Progenitor cell of endocrine pancreas (in vitro differentiated cells): ENCODE measurements around the gene MICB. TPM values are rescaled to one million over a fixed set of nuclear protein-coding genes. Genes with fewer than 3 reads are reported as not detected.

Source experiments
- DNase-seq: peaks from one replicate; pipeline ENCODE4 v3.0.0; 2021; ENCODE audit warnings: low spot score; ENCODE audit not compliant: unreplicated experiment
- H3K27ac Mint-ChIP-seq: 2 replicates; pipeline ENCODE4 v1.8.0; 2021; ENCODE audit warnings: mild to moderate bottlenecking, moderate library complexity, mixed read lengths
- H3K27me3 Mint-ChIP-seq: 2 replicates; pipeline ENCODE4 v1.8.0; 2021; ENCODE audit warnings: mixed read lengths
- H3K36me3 Mint-ChIP-seq: 2 replicates; pipeline ENCODE4 v1.8.0; 2022; ENCODE audit warnings: mixed read lengths; ENCODE audit not compliant: insufficient read depth
- H3K4me1 Mint-ChIP-seq: 2 replicates; pipeline ENCODE4 v1.8.0; 2021; ENCODE audit warnings: low read depth, mixed read lengths
- H3K4me3 Mint-ChIP-seq: 2 replicates; pipeline ENCODE4 v1.8.0; 2021; ENCODE audit warnings: low read depth, mild to moderate bottlenecking, moderate library complexity, mixed read lengths
- H3K9me3 Mint-ChIP-seq: 2 replicates; pipeline ENCODE4 v1.8.0; 2021; ENCODE audit warnings: low read depth, mixed read lengths
- total RNA-seq: library from RNA; stranded (reverse); gene quantifications from 2 replicates; pipeline ENCODE4 v1.2.1, GENCODE V29; 2021
- TF ChIP-seq, protein P1 (sequence below): fragments of 200-600 bp; sonication (generic); IDR thresholded peaks from one replicate; pipeline ENCODE4 v1.5.0; 2021; ENCODE audit warnings: antibody characterized with exemption, mild to moderate bottlenecking; ENCODE audit not compliant: unreplicated experiment

MICB gene
- total RNA-seq, 1 donor from 2014 or later = 0.43 TPM

DNA sequence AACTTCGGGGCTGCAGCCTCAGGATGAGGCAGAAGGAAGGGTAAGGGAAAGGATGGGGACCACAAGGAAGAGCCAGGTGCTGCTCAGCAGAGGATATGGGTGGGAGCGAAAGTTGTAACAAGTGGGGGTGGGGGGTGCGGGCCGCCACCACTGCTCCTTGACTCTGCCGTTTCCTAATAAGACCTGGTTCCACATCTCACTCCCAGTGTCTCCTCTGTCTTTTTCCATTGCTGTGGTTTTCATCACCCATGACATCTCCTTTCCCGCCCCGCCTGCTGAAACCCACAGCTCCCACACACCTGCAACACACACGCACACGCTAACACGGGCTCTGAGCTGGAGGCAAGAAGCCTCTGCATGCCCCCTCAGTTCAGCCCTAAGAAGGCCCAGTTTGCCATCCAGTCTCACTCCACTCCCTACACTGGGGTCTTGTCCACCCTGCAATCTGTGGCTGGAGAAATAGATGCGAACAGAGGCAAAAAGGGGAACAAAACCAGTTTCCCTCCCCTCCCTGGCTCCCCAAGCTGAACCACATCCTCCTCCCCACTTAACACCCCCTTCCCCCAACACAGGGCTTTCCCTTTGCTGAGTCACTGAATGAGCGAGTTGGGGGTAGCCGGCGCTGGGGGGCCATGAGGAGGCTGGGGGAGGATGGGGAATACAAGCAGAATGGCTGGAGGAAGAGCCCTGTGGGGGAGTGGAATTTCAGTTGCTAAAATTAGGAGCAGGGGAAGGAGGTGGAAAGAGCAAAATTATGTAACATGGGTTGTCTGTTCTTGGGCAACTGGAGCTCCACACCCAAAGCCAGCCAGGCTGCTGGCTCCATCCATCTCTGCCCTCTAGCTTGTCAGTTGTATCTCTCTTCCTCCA lies 60.9 kb downstream of the MICB start:
- no peak for DNase-seq
- Mint-ChIP-seq H3K27ac (no peak overlapping the region), H3K9me3 (no peaks in the 10 kb centered on the region), H3K4me3 (no peak overlapping the region), H3K4me1 (no peaks in the 10 kb centered on the region), H3K27me3 (no peaks in the 10 kb centered on the region), H3K36me3 (peaks cover 14% of the 10 kb centered on the region)
- TF ChIP-seq, protein P1, sequence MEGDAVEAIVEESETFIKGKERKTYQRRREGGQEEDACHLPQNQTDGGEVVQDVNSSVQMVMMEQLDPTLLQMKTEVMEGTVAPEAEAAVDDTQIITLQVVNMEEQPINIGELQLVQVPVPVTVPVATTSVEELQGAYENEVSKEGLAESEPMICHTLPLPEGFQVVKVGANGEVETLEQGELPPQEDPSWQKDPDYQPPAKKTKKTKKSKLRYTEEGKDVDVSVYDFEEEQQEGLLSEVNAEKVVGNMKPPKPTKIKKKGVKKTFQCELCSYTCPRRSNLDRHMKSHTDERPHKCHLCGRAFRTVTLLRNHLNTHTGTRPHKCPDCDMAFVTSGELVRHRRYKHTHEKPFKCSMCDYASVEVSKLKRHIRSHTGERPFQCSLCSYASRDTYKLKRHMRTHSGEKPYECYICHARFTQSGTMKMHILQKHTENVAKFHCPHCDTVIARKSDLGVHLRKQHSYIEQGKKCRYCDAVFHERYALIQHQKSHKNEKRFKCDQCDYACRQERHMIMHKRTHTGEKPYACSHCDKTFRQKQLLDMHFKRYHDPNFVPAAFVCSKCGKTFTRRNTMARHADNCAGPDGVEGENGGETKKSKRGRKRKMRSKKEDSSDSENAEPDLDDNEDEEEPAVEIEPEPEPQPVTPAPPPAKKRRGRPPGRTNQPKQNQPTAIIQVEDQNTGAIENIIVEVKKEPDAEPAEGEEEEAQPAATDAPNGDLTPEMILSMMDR = no peak

DNA sequence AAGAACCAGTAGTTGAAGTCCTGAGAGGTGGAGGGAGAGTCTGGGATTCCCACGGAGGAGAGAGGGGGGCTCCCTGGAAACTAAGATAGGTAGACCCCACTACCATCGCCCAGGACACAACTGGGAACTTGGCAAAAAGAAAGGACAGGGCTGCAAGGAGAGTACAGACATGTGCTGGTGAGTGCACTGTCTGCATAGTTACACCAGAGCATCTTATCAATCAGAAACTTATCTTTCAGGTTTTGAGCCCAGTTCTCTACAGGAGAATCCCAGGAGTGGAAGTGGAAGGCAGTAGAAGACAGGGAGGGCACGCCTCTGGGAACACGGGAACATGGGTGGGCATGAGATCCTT lies 61.6 kb downstream of the MICB start:
- Mint-ChIP-seq H3K4me3 (no peak overlapping the region), H3K4me1 (no peaks in the 10 kb centered on the region), H3K27me3 (no peaks in the 10 kb centered on the region), H3K36me3 (peaks cover 14% of the 10 kb centered on the region), H3K9me3 (no peaks in the 10 kb centered on the region), H3K27ac (no peak overlapping the region)
- no peak for DNase-seq
- TF ChIP-seq, protein P1 = no peak

DNA sequence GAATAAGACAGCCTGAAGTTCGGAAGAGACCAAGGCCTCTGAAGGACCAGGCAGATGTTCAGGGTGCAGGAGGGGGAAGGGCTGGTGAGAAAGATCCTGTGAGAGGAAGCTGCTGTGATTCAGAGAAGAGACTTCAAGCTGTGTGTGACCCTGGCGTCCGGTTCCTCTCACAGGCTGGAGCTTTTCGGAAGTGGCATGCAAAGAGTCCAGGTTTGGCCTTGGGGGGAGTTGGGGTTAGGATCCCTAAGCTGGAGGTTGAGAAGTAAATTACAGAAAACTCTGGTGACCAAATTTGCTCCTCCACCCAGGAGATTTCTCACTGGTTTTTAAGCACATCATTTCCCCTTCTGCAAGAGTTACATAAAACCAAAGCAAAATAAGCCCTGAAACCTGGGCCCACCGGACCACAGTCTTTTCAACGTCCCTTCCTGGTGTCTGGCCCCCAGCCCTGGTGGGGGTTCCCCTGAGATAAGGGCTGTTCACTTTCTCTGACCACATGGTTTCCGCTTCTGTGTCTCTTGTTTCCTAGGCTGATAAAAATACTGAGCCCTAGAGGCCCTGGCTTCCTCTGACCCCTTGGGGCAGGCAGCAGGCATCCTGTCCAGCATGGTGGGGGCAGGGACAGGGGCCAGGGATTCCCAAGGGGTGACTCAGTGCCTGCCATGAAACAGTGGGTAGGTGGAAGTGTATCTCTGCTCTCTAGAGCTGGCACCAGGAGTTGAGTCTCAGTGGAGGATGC lies 62.2 kb downstream of the MICB start:
- Mint-ChIP-seq H3K4me3 (no peak overlapping the region), H3K27ac (no peak overlapping the region), H3K36me3 (peaks cover 12% of the 10 kb centered on the region), H3K4me1 (no peaks in the 10 kb centered on the region), H3K9me3 (no peaks in the 10 kb centered on the region), H3K27me3 (no peaks in the 10 kb centered on the region)
- DNase-seq = no peak
- TF ChIP-seq, protein P1 = no peak

DNA sequence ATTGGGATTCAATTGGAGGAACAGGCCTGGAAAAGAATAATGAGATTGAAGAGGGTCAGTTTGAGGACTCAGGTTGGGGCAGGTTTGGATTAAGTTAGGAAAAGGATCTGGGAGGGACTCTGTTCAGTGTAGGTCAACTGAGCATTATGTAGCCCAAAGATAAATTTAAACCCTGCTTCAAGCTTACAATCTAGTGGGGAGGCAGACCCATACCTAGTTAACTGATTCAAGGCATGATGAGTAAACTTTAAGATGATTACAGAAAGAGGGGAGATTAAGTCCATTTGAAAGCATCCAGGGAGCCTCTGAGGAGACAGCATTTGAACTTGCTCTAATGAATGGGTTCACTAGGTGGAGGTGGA lies 62.7 kb downstream of the MICB start:
- TF ChIP-seq, protein P1 = no peak
- Mint-ChIP-seq H3K4me3 (no peak overlapping the region), H3K9me3 (no peaks in the 10 kb centered on the region), H3K27ac (no peak overlapping the region), H3K27me3 (no peaks in the 10 kb centered on the region), H3K4me1 (no peaks in the 10 kb centered on the region), H3K36me3 (peaks cover 12% of the 10 kb centered on the region)
- DNase-seq = no peak

Other genes starting within 250 kb of the MICB start
- gene HLA-C, start 226.1 kb upstream of the MICB start, total RNA-seq = 137 and 141 TPM in 2 replicates
- 28.2 and 43.4 TPM in 2 replicates for gene HLA-B, start 141.0 kb upstream of the MICB start, total RNA-seq
- gene MICA, start 94.5 kb upstream of the MICB start, total RNA-seq = 8.9 and 10.1 TPM in 2 replicates
- gene MCCD1, start 30.8 kb downstream of the MICB start, total RNA-seq = not detected in 2 replicates
- gene DDX39B, start 43.9 kb downstream of the MICB start, total RNA-seq = 766 and 810 TPM in 2 replicates
- 1.5 TPM in 2 replicates for gene ATP6V1G2, start 48.5 kb downstream of the MICB start, total RNA-seq
- gene NFKBIL1, start 49.5 kb downstream of the MICB start, total RNA-seq = 26.4 and 28.7 TPM in 2 replicates
- gene LTA, start 74.1 kb downstream of the MICB start, total RNA-seq = not detected in 2 replicates
- not detected in 2 replicates for gene TNF, start 77.4 kb downstream of the MICB start, total RNA-seq
- gene LTB, start 84.3 kb downstream of the MICB start, total RNA-seq = 0.57 TPM in 1 of 2 replicates, not detected in the other
- gene LST1, start 88.1 kb downstream of the MICB start, total RNA-seq = not detected in 2 replicates
- not detected in 2 replicates for gene NCR3, start 94.9 kb downstream of the MICB start, total RNA-seq
- gene AIF1, start 117.1 kb downstream of the MICB start, total RNA-seq = 1.7 and 3.1 TPM in 2 replicates
- gene PRRC2A, start 122.6 kb downstream of the MICB start, total RNA-seq = 272 and 273 TPM in 2 replicates
- gene BAG6, start 154.5 kb downstream of the MICB start, total RNA-seq = 458 and 471 TPM in 2 replicates
- 7.1 and 7.5 TPM in 2 replicates for gene APOM, start 157.7 kb downstream of the MICB start, total RNA-seq
- 23.6 and 24.1 TPM in 2 replicates for gene C6orf47, start 162.6 kb downstream of the MICB start, total RNA-seq
- gene GPANK1, start 166.9 kb downstream of the MICB start, total RNA-seq = 15.2 and 18.0 TPM in 2 replicates
- gene CSNK2B, start 167.9 kb downstream of the MICB start, total RNA-seq = 163 and 165 TPM in 2 replicates
- gene LY6G5B, start 171.8 kb downstream of the MICB start, total RNA-seq = 24.8 and 30.6 TPM in 2 replicates
- 4.4 and 6.5 TPM in 2 replicates for gene LY6G5C, start 182.9 kb downstream of the MICB start, total RNA-seq
- 93.0 and 96.9 TPM in 2 replicates for gene ABHD16A, start 205.2 kb downstream of the MICB start, total RNA-seq
- not detected in 2 replicates for gene LY6G6F, start 208.7 kb downstream of the MICB start, total RNA-seq
- gene LY6G6D, start 217.2 kb downstream of the MICB start, total RNA-seq = not detected in 2 replicates
- 0.60 and 1.3 TPM in 2 replicates for gene LY6G6C, start 223.6 kb downstream of the MICB start, total RNA-seq
- gene MPIG6B, start 225.2 kb downstream of the MICB start, total RNA-seq = not detected in 2 replicates
- 218 and 233 TPM in 2 replicates for gene DDAH2, start 231.2 kb downstream of the MICB start, total RNA-seq
- gene CLIC1, start 238.4 kb downstream of the MICB start, total RNA-seq = 275 and 286 TPM in 2 replicates
- 45.0 and 51.3 TPM in 2 replicates for gene MSH5, start 241.9 kb downstream of the MICB start, total RNA-seq